ENCODE data around the gene CYP1A2. TPM values are rescaled to one million over a fixed set of nuclear protein-coding genes. Genes with fewer than 3 reads are reported as not detected.
"Not testable (repeated sequence)": the region's sequence is repeated elsewhere in the genome, so short reads cannot be mapped to it uniquely, and the experiment has no call there.

The CYP1A2 gene
- total RNA-seq, 2 donors from 2014 or later = not detected

- Mint-ChIP-seq H3K9me3 (no peaks in the 10 kb centered on the region), H3K27ac (no peak overlapping the region), H3K27me3 (ENCODE audit: insufficient read depth) (peaks cover 12% of the 10 kb centered on the region), H3K4me3 (no peak overlapping the region), H3K36me3 (ENCODE audit: low read depth) (peaks cover 9% of the 10 kb centered on the region), H3K4me1 (peaks cover 34% of the 10 kb centered on the region)
- no peak overlapping the region for H3K4me3 ChIP-seq (ENCODE audit: low read length)
- no peak overlapping the region for H3K27ac ChIP-seq (ENCODE audit: low read depth, low read length)
- no peaks in the 10 kb centered on the region for H3K9me3 ChIP-seq (ENCODE audit: control insufficient read depth, low read length)
- peaks cover 6% of the 10 kb centered on the region for H3K4me1 ChIP-seq (ENCODE audit: control insufficient read depth, insufficient read depth, low read length)
- no peak overlapping the region for H3K9ac ChIP-seq (ENCODE audit: extremely low read depth, low read length, poor library complexity, severe bottlenecking)
- no peak for TF ChIP-seq CTCF (conservative IDR thresholded peaks at IDR 0.05)
- peaks cover 19% of the 10 kb centered on the region for H3K36me3 ChIP-seq (ENCODE audit: control insufficient read depth, insufficient read depth, low read length)
- no peaks in the 10 kb centered on the region for H3K27me3 ChIP-seq (ENCODE audit: control insufficient read depth, insufficient read depth, low read length, poor library complexity, severe bottlenecking)
- no peak for DNase-seq
- 94 to 97% methylated on average over 9 to 12 of the region's 13 CpGs for WGBS, 2 experiments (ENCODE audit: insufficient coverage in 1 of 2, insufficient read length in 1 of 2)
Observed at GRCh38 chr15:74785194-74786032, 36.8 kb downstream of the CYP1A2 start.

GRCh38 chr15:74786081-74786480 is 37.4 kb downstream of the CYP1A2 start:
- H3K27me3 Mint-ChIP-seq (ENCODE audit: insufficient read depth); H3K4me3 Mint-ChIP-seq; H3K36me3 Mint-ChIP-seq (ENCODE audit: low read depth); H3K9me3 Mint-ChIP-seq; H3K9ac ChIP-seq (ENCODE audit: extremely low read depth, low read length, poor library complexity, severe bottlenecking); H3K27ac ChIP-seq (ENCODE audit: low read depth, low read length); H3K27ac Mint-ChIP-seq; H3K9me3 ChIP-seq (ENCODE audit: control insufficient read depth, low read length); DNase-seq; H3K27me3 ChIP-seq (ENCODE audit: control insufficient read depth, insufficient read depth, low read length, poor library complexity, severe bottlenecking); H3K4me3 ChIP-seq (ENCODE audit: low read length); H3K4me1 ChIP-seq (ENCODE audit: control insufficient read depth, insufficient read depth, low read length): not testable (repeated sequence)
- peaks cover 19% of the 10 kb centered on the region for H3K36me3 ChIP-seq (ENCODE audit: control insufficient read depth, insufficient read depth, low read length)
- WGBS, 2 experiments (ENCODE audit: insufficient coverage in 1 of 2, insufficient read length in 1 of 2) = 93 to 100% methylated on average over 10 to 12 of the region's 12 CpGs
- peaks cover 31% of the 10 kb centered on the region for H3K4me1 Mint-ChIP-seq

GRCh38 chr15:74786551-74787165 is 38.0 kb downstream of the CYP1A2 start:
- no peak for DNase-seq
- H3K27me3 Mint-ChIP-seq (ENCODE audit: insufficient read depth) = no peaks in the 10 kb centered on the region
- Histone ChIP-seq H3K27me3 (ENCODE audit: control insufficient read depth, insufficient read depth, low read length, poor library complexity, severe bottlenecking) (no peaks in the 10 kb centered on the region), H3K27ac (ENCODE audit: low read depth, low read length) (no peak overlapping the region), H3K36me3 (ENCODE audit: control insufficient read depth, insufficient read depth, low read length) (peaks cover 19% of the 10 kb centered on the region), H3K4me1 (ENCODE audit: control insufficient read depth, insufficient read depth, low read length) (peaks cover 6% of the 10 kb centered on the region), H3K4me3 (ENCODE audit: low read length) (no peak overlapping the region), H3K9me3 (ENCODE audit: control insufficient read depth, low read length) (no peaks in the 10 kb centered on the region), H3K9ac (ENCODE audit: extremely low read depth, low read length, poor library complexity, severe bottlenecking) (no peak overlapping the region)
- H3K27ac Mint-ChIP-seq = no peak overlapping the region
- no peak for TF ChIP-seq CTCF (conservative IDR thresholded peaks at IDR 0.05)
- no peak overlapping the region for H3K4me3 Mint-ChIP-seq
- H3K4me1 Mint-ChIP-seq = peaks cover 27% of the 10 kb centered on the region
- WGBS, 2 experiments (ENCODE audit: insufficient coverage in 1 of 2, insufficient read length in 1 of 2) = 73 to 92% methylated on average over 3 to 7 of the region's 7 CpGs
- H3K9me3 Mint-ChIP-seq = no peaks in the 10 kb centered on the region
- H3K36me3 Mint-ChIP-seq (ENCODE audit: low read depth) = peaks cover 9% of the 10 kb centered on the region
